Choroid plexus epithelial cell (primary cell): ENCODE measurements around the gene ARVCF.

Experiments used
- DNase-seq: peaks from one replicate; pipeline ENCODE4 v3.0.0-alpha.2; 2010; ENCODE audit warnings: low read depth
- H3K4me3 ChIP-seq: 2 replicates; pipeline ENCODE4 v1.5.1; 2011; ENCODE audit warnings: low read depth, mild to moderate bottlenecking, control low read depth, low read length, moderate library complexity
- TF ChIP-seq, protein P1 (sequence below): conservative IDR thresholded peaks from 2 replicates; pipeline ENCODE4 v1.5.1; 2011; ENCODE audit warnings: low read depth, mild to moderate bottlenecking, control low read depth, inconsistent platforms, low read length, moderate library complexity

Gene ARVCF

DNA sequence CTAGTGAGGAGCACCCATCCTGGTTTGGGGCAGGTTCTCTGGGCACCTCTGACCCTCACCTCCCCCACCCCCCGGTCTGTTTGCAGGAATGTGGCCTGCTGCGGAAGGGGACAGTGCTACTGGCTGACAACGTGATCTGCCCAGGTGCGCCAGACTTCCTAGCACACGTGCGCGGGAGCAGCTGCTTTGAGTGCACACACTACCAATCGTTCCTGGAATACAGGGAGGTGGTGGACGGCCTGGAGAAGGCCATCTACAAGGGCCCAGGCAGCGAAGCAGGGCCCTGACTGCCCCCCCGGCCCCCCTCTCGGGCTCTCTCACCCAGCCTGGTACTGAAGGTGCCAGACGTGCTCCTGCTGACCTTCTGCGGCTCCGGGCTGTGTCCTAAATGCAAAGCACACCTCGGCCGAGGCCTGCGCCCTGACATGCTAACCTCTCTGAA is 48.2 kb downstream of the ARVCF start:
- H3K4me3 ChIP-seq, result no peak overlapping the region
- TF ChIP-seq, protein P1, sequence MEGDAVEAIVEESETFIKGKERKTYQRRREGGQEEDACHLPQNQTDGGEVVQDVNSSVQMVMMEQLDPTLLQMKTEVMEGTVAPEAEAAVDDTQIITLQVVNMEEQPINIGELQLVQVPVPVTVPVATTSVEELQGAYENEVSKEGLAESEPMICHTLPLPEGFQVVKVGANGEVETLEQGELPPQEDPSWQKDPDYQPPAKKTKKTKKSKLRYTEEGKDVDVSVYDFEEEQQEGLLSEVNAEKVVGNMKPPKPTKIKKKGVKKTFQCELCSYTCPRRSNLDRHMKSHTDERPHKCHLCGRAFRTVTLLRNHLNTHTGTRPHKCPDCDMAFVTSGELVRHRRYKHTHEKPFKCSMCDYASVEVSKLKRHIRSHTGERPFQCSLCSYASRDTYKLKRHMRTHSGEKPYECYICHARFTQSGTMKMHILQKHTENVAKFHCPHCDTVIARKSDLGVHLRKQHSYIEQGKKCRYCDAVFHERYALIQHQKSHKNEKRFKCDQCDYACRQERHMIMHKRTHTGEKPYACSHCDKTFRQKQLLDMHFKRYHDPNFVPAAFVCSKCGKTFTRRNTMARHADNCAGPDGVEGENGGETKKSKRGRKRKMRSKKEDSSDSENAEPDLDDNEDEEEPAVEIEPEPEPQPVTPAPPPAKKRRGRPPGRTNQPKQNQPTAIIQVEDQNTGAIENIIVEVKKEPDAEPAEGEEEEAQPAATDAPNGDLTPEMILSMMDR, result no peak
- DNase-seq, result no peak

DNA sequence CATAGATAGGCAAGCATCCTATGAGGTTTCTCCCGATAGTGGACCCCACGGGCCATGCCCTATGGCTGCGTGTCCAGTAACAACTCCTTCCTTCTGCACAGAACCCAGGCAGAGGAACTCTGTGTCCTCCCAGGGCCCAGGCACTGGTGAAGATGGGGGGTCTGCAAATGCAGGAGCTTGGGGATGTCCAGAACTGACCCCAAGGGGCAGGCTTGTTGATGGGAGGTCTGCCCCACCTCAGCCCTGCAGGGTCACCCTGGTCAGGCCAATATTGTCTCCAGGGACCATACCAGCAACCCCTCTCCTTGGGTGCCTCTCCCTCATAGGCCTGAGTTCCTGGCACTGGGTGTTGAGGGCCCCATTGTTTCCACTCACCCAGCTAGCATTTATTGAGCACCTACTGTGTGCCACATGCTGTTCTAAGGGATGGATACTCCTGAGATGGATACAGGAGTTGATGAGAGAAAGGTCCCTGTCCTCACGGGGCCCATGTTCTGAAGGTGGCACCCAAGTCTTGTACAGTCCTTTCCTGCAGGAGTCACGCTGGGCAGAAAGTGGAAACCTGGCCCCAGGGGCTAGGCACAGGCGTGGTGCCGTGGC is 48.7 kb downstream of the ARVCF start:
- DNase-seq, result no peak
- H3K4me3 ChIP-seq, result no peak overlapping the region
- TF ChIP-seq, protein P1, result no peak

DNA sequence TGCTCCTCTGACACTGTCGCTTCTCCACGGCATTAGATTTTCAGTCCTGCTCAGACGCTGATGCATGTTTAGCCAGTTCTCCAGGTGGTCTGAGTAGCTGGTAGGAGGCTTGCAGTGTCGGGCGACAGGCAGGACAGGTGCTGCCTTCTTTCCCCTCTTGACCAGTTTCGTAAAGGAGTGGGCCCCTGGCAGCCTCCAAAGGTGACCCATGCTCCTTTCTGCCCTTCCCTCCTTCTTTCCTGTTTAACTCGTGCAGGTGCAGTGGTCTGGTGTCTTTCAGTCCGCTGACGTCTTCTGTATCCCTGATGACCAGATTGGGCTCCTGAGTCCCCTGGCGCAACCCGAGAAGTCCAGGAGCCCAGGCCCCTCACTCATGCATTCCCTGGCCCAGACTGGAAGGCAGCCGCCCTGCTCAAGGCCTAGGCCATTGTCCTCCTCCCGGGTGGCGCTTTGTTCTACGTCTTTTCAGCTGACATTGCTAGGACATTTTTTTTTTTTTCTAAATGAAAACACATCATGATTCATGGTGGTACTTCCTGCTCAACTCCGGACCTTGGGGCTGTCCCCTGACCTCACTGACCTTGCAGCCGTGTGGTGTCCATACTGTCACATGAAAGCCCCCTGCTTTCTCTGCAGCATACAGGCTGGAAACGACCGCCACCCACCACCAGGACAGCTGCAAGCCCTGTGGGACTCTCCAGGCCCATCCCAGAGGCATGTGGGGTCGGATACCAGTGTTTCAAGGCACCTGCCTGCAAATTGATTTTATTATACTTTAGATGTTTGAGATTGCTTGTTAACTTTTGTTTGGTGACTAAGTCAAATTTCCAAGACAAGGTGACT is 49.5 kb downstream of the ARVCF start:
- no peak overlapping the region for H3K4me3 ChIP-seq
- DNase-seq, result no peak
- TF ChIP-seq, protein P1, result no peak

DNA sequence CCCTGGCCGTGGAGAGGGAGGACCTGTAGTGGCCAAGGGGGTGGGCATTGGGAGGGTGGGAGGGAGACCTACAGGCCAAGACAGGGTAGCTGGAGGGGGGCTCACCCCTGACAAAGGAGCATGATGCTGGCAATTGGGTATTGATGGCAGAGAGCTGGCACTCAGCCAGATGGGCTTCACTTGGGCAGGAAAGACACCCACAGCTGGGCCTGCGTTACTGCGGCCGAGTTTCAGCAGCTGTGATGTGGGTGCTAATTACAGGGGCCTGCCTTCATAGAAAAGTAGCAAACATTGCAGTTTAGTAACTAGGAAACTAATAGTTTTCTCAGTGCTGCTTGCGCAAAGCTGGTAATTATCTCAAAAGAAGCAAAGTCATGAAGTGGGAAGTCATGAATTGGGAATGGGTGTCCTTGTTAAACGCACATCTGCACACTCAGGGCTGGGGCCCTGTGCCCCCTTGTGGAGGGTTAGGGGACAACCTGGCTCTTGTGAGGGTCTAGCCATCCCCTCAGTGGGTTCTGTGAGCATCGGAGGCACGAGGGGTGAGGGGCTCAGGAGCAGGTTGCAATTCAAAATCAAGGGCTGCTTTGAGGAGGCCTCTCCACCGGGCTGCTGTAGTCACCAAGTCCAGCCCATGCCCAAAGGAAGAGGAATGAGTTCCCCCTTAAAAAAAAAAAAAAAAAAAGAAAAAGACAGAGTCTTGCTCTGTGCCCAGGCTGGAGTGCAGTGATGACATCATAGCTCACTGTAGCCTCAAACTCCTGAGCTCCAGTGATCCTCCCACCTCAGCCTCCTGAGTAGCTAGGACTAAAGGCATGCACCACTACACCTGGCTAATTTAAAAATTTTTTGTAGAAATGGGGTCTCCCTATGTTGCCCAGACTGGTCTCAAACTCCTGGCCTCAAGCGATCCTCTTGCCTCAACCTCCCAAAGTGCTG is 50.6 kb downstream of the ARVCF start:
- no peak for DNase-seq
- TF ChIP-seq, protein P1, result peak; percentile 62

GRCh38 chr22:19964701-19965386 is 51.8 kb downstream of the ARVCF start:
- TF ChIP-seq, protein P1, result no peak
- DNase-seq, result no peak
- H3K4me3 ChIP-seq, result no peak overlapping the region

More for the DNA sequence above, 50.6 kb downstream of the ARVCF start:
- H3K4me3 ChIP-seq, result no peak overlapping the region

- no peak overlapping the region for H3K4me3 ChIP-seq
- TF ChIP-seq, protein P1, result no peak
- DNase-seq, result no peak
These were observed 52.6 kb downstream of the ARVCF start for GRCh38 chr22:19963863-19964642.
